H1 (cell line): ENCODE results near the gene PLSCR3. TPM values are rescaled to one million over a fixed set of nuclear protein-coding genes. Genes with fewer than 3 reads are reported as not detected.

Experiments used
- CTCF ChIA-PET: fragments of 300-600 bp; sonication (Branson Sonifier 250); formaldehyde crosslinking; loops from one replicate; lab custom pipeline; 2021; ENCODE audit not compliant: partially characterized antibody; lab: Charles Lee
- POLR2A ChIA-PET: fragments of 300-600 bp; sonication (Branson Sonifier 250); formaldehyde crosslinking; loops from one replicate; lab custom pipeline; 2021; ENCODE audit warnings: inconsistent platforms; ENCODE audit not compliant: partially characterized antibody; lab: Charles Lee
- DNase-seq, 2 experiments: peaks; one replicate each; pipeline versions ENCODE4 v3.0.0 to v3.0.0-alpha.2; 2010 to 2022; ENCODE audit warnings: low spot score in 2 of 2, low read depth in 1 of 2, mixed read lengths in 1 of 2
- FAIRE-seq: peaks from 2 replicates; lab custom pipeline; 2011; peaks lifted over from hg19 to GRCh38; lab: Jason Lieb, UNC
- H2AFZ ChIP-seq: 2 replicates; pipeline ENCODE4 v1.8.1; 2012; ENCODE audit warnings: low read length, inconsistent platforms
- H2AK5ac ChIP-seq: 2 replicates; pipeline ENCODE4 v1.6.1; 2013; ENCODE audit warnings: low read depth, low read length
- H2BK120ac ChIP-seq: replicated peaks from 2 replicates; pipeline ENCODE3; 2013; ENCODE audit warnings: low read depth, low read length, inconsistent platforms
- H2BK12ac ChIP-seq: 2 replicates; pipeline ENCODE4 v1.6.1; 2013; ENCODE audit warnings: low read depth, low read length
- H2BK15ac ChIP-seq: 2 replicates; pipeline ENCODE4 v1.6.1; 2013; ENCODE audit warnings: low read length
- H2BK20ac ChIP-seq: 2 replicates; pipeline ENCODE4 v1.6.1; 2013; ENCODE audit warnings: low read length
- H2BK5ac ChIP-seq: 2 replicates; pipeline ENCODE4 v1.6.1; 2013; ENCODE audit warnings: low read depth, low read length
- H3K14ac ChIP-seq: 2 replicates; pipeline ENCODE4 v1.6.1; 2013; ENCODE audit warnings: inconsistent platforms; ENCODE audit not compliant: insufficient read length
- H3K18ac ChIP-seq: 2 replicates; pipeline ENCODE4 v1.6.1; 2013; ENCODE audit warnings: low read length; ENCODE audit errors: extremely low read depth
- H3K23ac ChIP-seq: 2 replicates; pipeline ENCODE4 v1.6.1; 2013; ENCODE audit warnings: inconsistent platforms; ENCODE audit not compliant: insufficient read length
- H3K23me2 ChIP-seq: 2 replicates; pipeline ENCODE4 v1.6.1; 2013; ENCODE audit warnings: low read depth, low read length
- H3K27ac ChIP-seq: 2 replicates; pipeline ENCODE4 v1.6.1; 2011; ENCODE audit warnings: low read depth, low read length, inconsistent platforms
- H3K27me3 ChIP-seq, 4 experiments: replicated peaks in 1 of 4; 1 replicate in 1 of 4; 2 replicates in 3 of 4; pipeline versions ENCODE4 v1.6.1 to v1.8.1; 2011 to 2013; ENCODE audit warnings: low read length in 3 of 4, mild to moderate bottlenecking in 3 of 4, inconsistent platforms in 2 of 4, mixed read lengths in 2 of 4, moderate library complexity in 1 of 4; ENCODE audit not compliant: control insufficient read depth in 3 of 4, insufficient read depth in 3 of 4; ENCODE audit errors: extremely low read depth in 1 of 4
- H3K36me3 ChIP-seq, 4 experiments: 2 replicates each; pipeline versions ENCODE4 v1.6.1 to v1.8.1; 2011 to 2013; ENCODE audit warnings: mild to moderate bottlenecking in 4 of 4, low read length in 3 of 4, moderate library complexity in 2 of 4, control low read depth in 1 of 4, inconsistent platforms in 1 of 4; ENCODE audit not compliant: insufficient read depth in 4 of 4, control insufficient read depth in 2 of 4
- H3K4ac ChIP-seq: replicated peaks from 2 replicates; pipeline ENCODE3; 2013; ENCODE audit warnings: low read length, low read depth, mixed read lengths, inconsistent platforms; ENCODE audit not compliant: insufficient read length
- H3K4me1 ChIP-seq, 4 experiments: replicated peaks in 1 of 4; 1 replicate in 1 of 4; 2 replicates in 3 of 4; pipeline versions ENCODE4 v1.6.1 to v1.8.1; 2011 to 2013; ENCODE audit warnings: low read length in 3 of 4, inconsistent platforms in 2 of 4, mixed read lengths in 1 of 4; ENCODE audit not compliant: insufficient read depth in 4 of 4, control insufficient read depth in 3 of 4
- H3K4me2 ChIP-seq, 2 experiments: 2 replicates each; pipeline versions ENCODE4 v1.6.1 to v1.8.1; 2011 to 2013; ENCODE audit warnings: low read depth in 2 of 2, low read length in 2 of 2, control low read depth in 1 of 2, inconsistent platforms in 1 of 2, mild to moderate bottlenecking in 1 of 2; ENCODE audit not compliant: insufficient read depth in 1 of 2
- H3K4me3 ChIP-seq, 4 experiments: fragments of 200-600, 300-600 bp in 1 of 4; sonication (generic), shearing (Covaris generic), sonication (Bioruptor Twin) in 1 of 4; 2 replicates each; pipeline versions ENCODE4 v1.5.1 to v1.8.1; 2011 to 2016; ENCODE audit warnings: low read length in 4 of 4, low read depth in 3 of 4, control low read depth in 2 of 4, inconsistent platforms in 2 of 4, mild to moderate bottlenecking in 2 of 4, mixed read lengths in 1 of 4, moderate library complexity in 1 of 4; ENCODE audit not compliant: insufficient read depth in 2 of 4; ENCODE audit errors: extremely low read depth in 1 of 4
- H3K56ac ChIP-seq: replicated peaks from 2 replicates; pipeline ENCODE3; 2013; ENCODE audit warnings: low read depth, mild to moderate bottlenecking, mixed read lengths, low read length, inconsistent platforms; ENCODE audit not compliant: insufficient read length
- H3K79me1 ChIP-seq: 2 replicates; pipeline ENCODE4 v1.6.1; 2013; ENCODE audit warnings: low read depth, low read length, control low read depth
- H3K79me2 ChIP-seq, 2 experiments: 2 replicates each; pipeline versions ENCODE4 v1.6.1 to v1.8.1; 2012 to 2013; ENCODE audit warnings: low read length in 2 of 2, mild to moderate bottlenecking in 2 of 2, inconsistent platforms in 1 of 2; ENCODE audit not compliant: insufficient read depth in 2 of 2, control insufficient read depth in 1 of 2
- H3K9ac ChIP-seq, 4 experiments: replicated peaks in 1 of 4; 1 replicate in 1 of 4; 2 replicates in 3 of 4; pipeline versions ENCODE4 v1.6.1 to v1.8.1; 2011 to 2013; ENCODE audit warnings: low read depth in 3 of 4, low read length in 3 of 4, control low read depth in 2 of 4, mild to moderate bottlenecking in 2 of 4, moderate library complexity in 2 of 4, inconsistent platforms in 1 of 4; ENCODE audit errors: extremely low read depth in 1 of 4
- H3K9me3 ChIP-seq, 2 experiments: 2 replicates each; pipeline versions ENCODE4 v1.6.1 to v1.8.1; 2012 to 2013; ENCODE audit warnings: mild to moderate bottlenecking in 2 of 2, moderate library complexity in 2 of 2, control low read depth in 1 of 2, inconsistent platforms in 1 of 2, low read depth in 1 of 2, low read length in 1 of 2, mixed read lengths in 1 of 2; ENCODE audit not compliant: insufficient read depth in 2 of 2
- H4K20me1 ChIP-seq, 2 experiments: replicated peaks in 1 of 2; 2 replicates each; pipeline versions ENCODE3 to v1.8.1; 2011 to 2013; ENCODE audit warnings: inconsistent platforms in 2 of 2, low read length in 2 of 2, mild to moderate bottlenecking in 1 of 2; ENCODE audit not compliant: insufficient read depth in 2 of 2, control insufficient read depth in 1 of 2
- H4K5ac ChIP-seq: 2 replicates; pipeline ENCODE4 v1.6.1; 2013; ENCODE audit warnings: low read length, low read depth, mixed read lengths, inconsistent platforms; ENCODE audit not compliant: insufficient read length
- H4K8ac ChIP-seq: 2 replicates; pipeline ENCODE4 v1.8.0; 2013; ENCODE audit warnings: mild to moderate bottlenecking, moderate library complexity, low read length, inconsistent platforms; ENCODE audit not compliant: insufficient read depth; ENCODE audit errors: extremely low read depth
- H4K91ac ChIP-seq: replicated peaks from 2 replicates; pipeline ENCODE3; 2013; ENCODE audit warnings: low read length, mixed read lengths, inconsistent platforms; ENCODE audit not compliant: insufficient read length
- BCL11A ChIP-seq, 2 experiments: IDR thresholded peaks; one replicate each; pipeline ENCODE4 v1.6.1; 2011; ENCODE audit warnings: low read depth in 2 of 2, low read length in 2 of 2, mild to moderate bottlenecking in 2 of 2
- CREB1 ChIP-seq: IDR thresholded peaks from 2 replicates; pipeline ENCODE4 v1.6.1; 2012; ENCODE audit warnings: inconsistent platforms
- EZH2 ChIP-seq: fragments of 200-600 bp; sonication (generic); IDR thresholded peaks from 2 replicates; pipeline ENCODE4 v1.7.1; 2012; ENCODE audit warnings: low read depth, mild to moderate bottlenecking, moderate library complexity, low read length, inconsistent platforms; ENCODE audit not compliant: severe bottlenecking
- PHF8 ChIP-seq: fragments of 200-600 bp; sonication (generic); conservative IDR thresholded peaks from 2 replicates; pipeline ENCODE4 v1.7.1; 2012; ENCODE audit warnings: low read depth, mild to moderate bottlenecking, inconsistent platforms, low read length, moderate library complexity
- POU5F1 ChIP-seq: IDR thresholded peaks from 2 replicates; pipeline ENCODE4 v1.6.1; 2011; ENCODE audit warnings: low read depth, mild to moderate bottlenecking, low read length, moderate library complexity
- TAF1 ChIP-seq: IDR thresholded peaks from 2 replicates; pipeline ENCODE4 v1.6.1; 2011; ENCODE audit warnings: mild to moderate bottlenecking, low read depth, low read length
- TBP ChIP-seq: IDR thresholded peaks from 2 replicates; pipeline ENCODE4 v1.6.1; 2011; ENCODE audit warnings: low read depth, low read length, improper control_type of control experiment
- WGBS, 2 experiments: shearing (Covaris generic) in 1 of 2; methylation state at CpG; one replicate each; pipeline versions ENCODE4 v1.1.6 to v1.1.7; 2013 to 2015; ENCODE audit warnings: low lambda C conversion rate in 2 of 2, mixed read lengths in 2 of 2, inconsistent platforms in 1 of 2, low coverage in 1 of 2, missing lambda C conversion rate in 1 of 2; ENCODE audit not compliant: insufficient replicate concordance in 2 of 2, insufficient coverage in 1 of 2, insufficient read length in 1 of 2; ENCODE audit errors: extremely low coverage in 1 of 2, missing lambda C conversion rate in 1 of 2; 5-methylcytosine and 5-hydroxymethylcytosine counted together
- polyA plus RNA-seq, 7 experiments: library from polyadenylated mRNA; depleted of rRNA in 3 of 7; stranded (reverse) in 5 of 7; unstranded in 2 of 7; fragments of >200 nt in 5 of 7; fragments of 200-250 nt in 2 of 7; gene quantifications; 1 replicate in 5 of 7; 2 replicates in 1 of 7; 4 replicates in 1 of 7; pipeline versions ENCODE4 v1.2.1 to v1.2.3, GENCODE V29; 2011 to 2013; ENCODE audit warnings: missing spikeins in 2 of 7, mixed read lengths in 2 of 7
- total RNA-seq: library from RNA; stranded (reverse); fragmentation: NEBNext Ultra II Directional; extraction: Animal tissue kit (Norgen Biotek cat#: 25700); gene quantifications from 2 replicates; pipeline ENCODE4 v1.2.1, GENCODE V29; 2021

PLSCR3 gene
- total and polyA plus RNA-seq, 2 of the 8 experiments (the other 6 are each of a cell fraction or from before 2014, with no cell fraction given): 36.1 to 38.7 TPM

DNA sequence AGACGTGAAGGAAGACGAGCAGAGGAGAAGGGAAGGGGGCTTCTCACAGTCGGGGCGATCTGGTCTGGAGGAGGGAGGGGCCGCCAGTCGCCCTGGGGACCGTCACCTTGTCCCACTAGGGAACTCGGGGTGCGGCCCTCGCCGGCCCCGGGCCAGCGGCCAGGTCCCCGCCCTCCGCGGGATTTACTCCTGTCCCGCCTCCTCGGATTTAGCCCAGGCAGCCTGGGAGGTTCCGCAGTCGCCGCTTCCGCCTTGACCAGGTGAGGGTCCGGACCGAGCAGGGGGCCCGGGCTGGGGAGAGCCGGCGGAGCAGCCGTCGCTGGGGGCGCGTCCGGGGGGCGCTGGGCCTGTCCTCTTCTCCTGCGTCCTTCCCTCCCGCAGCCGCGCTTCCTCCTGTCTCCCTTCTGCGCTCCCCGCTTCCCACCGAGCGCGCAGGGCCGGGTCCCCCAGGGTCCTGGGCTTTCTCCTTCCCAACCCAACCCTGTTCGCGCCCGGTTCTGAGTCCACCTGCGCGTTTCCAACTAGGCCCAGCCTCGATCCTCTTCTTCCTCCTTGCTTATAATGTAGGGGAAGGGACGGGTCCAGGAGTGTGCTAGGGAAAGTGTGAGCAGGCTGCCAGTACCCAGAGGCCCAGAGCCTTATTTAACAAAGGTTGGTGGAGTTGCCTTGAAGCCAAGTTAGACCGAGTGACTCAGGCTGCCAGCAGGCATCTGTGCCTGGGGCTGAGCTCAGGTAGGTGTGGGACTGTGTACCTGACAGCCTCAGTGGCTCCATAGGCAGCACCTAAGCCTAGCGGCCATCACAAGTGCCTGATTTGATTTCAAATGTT, 13.3 kb downstream of the PLSCR3 start, which contains the start of gene TNK1:
TSS of gene TNK1 (plus strand) at position 235 of the 829 bp plus-strand sequence. CDS start 1,838 bp downstream, outside the sequence.
- peaks cover 12% of the 10 kb centered on the region; the same call in 1 of the 2 replicates for H3K23me2 ChIP-seq
- H4K5ac ChIP-seq: peak within 1 kb of the TSS; percentile 21
- no peak within 1 kb of the TSS for H3K23ac ChIP-seq
- peak within 1 kb of the TSS; percentile 66 to 83 for H3K4me2 ChIP-seq
- H2AFZ ChIP-seq: peak within 1 kb of the TSS; percentile 73; the same call in 1 of the 2 replicates
- ChIA-PET CTCF (interaction anchor here (0.6 to 1.5 kb wide), 7 partner anchors 18 to 180 kb away, joined by 3 to 4 read pairs (median 3); partner anchors contain the start of genes NEURL4 and TMEM256), POLR2A (interaction anchor here (0.7 to 1.7 kb wide), 20 partner anchors 7 to 270 kb away, joined by 3 to 6 read pairs (median 4); partner anchors contain the start of genes ATP1B2, PLSCR3, TMEM95 and ZBTB4)
- no peak within 1 kb of the TSS for H3K56ac ChIP-seq
- FAIRE-seq (peak; percentile 45), DNase-seq (peak in 1 of 2 experiments; percentile 82)
- no peaks in the 10 kb centered on the region for H3K36me3 ChIP-seq
- H2BK120ac ChIP-seq: no peak within 1 kb of the TSS
- H3K79me1 ChIP-seq: peaks cover 3% of the 10 kb centered on the region; the same call in 1 of the 2 replicates
- H2BK20ac ChIP-seq: no peak within 1 kb of the TSS
- H2BK15ac ChIP-seq: peak within 1 kb of the TSS; percentile 88; the same call in 1 of the 2 replicates
- H3K14ac ChIP-seq: no peak within 1 kb of the TSS
- H3K27me3 ChIP-seq: peaks cover 0 to 39% (median 29%) of the 10 kb centered on the region in 4 experiments; a peak in 6 of 7 replicates
- WGBS, 2 experiments: 4% methylated on average over 29 of the region's 52 CpGs; no CpG with 5 or more reads in 1 of the 2 experiments
- H2BK12ac ChIP-seq: peak within 1 kb of the TSS; percentile 82; the same call in 1 of the 2 replicates
- peak within 1 kb of the TSS; percentile 37 to 72 (median 56) for H3K4me3 ChIP-seq
- peaks cover 0 to 17% (median 10%) of the 10 kb centered on the region in 4 experiments; a peak in 6 of 7 replicates for H3K4me1 ChIP-seq
- peaks cover 0 to 8% of the 10 kb centered on the region in 2 experiments for H4K20me1 ChIP-seq
- peak within 1 kb of the TSS; percentile 44; the same call in 1 of the 2 replicates for H2BK5ac ChIP-seq
- no peak within 1 kb of the TSS for H3K4ac ChIP-seq
- H4K8ac ChIP-seq: peak within 1 kb of the TSS; percentile 59
- H3K9me3 ChIP-seq: peaks cover 0 to 7% of the 10 kb centered on the region in 2 experiments; a peak in 1 of 4 replicates
- peak within 1 kb of the TSS in 2 of 4 experiments; percentile 40 to 43; a peak in 2 of 7 replicates for H3K9ac ChIP-seq
- no peak within 1 kb of the TSS for H3K27ac ChIP-seq
- H3K79me2 ChIP-seq: no peaks in the 10 kb centered on the region
- no peak within 1 kb of the TSS for H2AK5ac ChIP-seq
- H4K91ac ChIP-seq: no peak within 1 kb of the TSS
- H3K18ac ChIP-seq: peak within 1 kb of the TSS; percentile 87
- TF ChIP-seq PHF8 (0 out of 2 replicates have a peak, but pooled peaks have one; percentile 42), TAF1 (peak; percentile 56; the same call in 1 of the 2 replicates), BCL11A (IDR thresholded peaks at IDR 0.05; ENCODE audit: low read depth in 2 of 2, low read length in 2 of 2) (no peak), CREB1 (no peak), POU5F1 (no peak), EZH2 (peak; percentile 57), TBP (peak; percentile 56)
